AG04450 (cell line): Measurements from ENCODE around the gene TMC3. TPM values are rescaled to one million over a fixed set of nuclear protein-coding genes. Genes with fewer than 3 reads are reported as not detected.

Experiments
- CTCF ChIA-PET: fragments of 300-600, 350-600 bp; formaldehyde crosslinking; extraction: SDS; loops from one replicate; lab custom pipeline; 2022; ENCODE audit warnings: antibody characterized with exemption, inconsistent platforms; lab: Charles Lee
- POLR2A ChIA-PET: fragments of 350-600 bp; formaldehyde crosslinking; extraction: SDS; loops from one replicate; lab custom pipeline; 2021; ENCODE audit warnings: antibody characterized with exemption, inconsistent platforms; lab: Yijun Ruan, JAX
- DNase-seq: peaks from one replicate; pipeline ENCODE4 v3.0.0-alpha.2; 2011; ENCODE audit warnings: low read depth, low spot score
- H3K27ac ChIP-seq: one replicate; pipeline ENCODE4 v1.5.1; 2012; ENCODE audit warnings: low read depth, low read length, control low read depth
- H3K27me3 ChIP-seq: one replicate; pipeline ENCODE4 v1.6.0; 2012; ENCODE audit warnings: low read length; ENCODE audit not compliant: control insufficient read depth, insufficient read depth
- H3K4me3 ChIP-seq: 2 replicates; pipeline ENCODE4 v1.5.1; 2011; ENCODE audit warnings: mild to moderate bottlenecking, low read depth, low read length, control low read depth
- H3K9me3 ChIP-seq: 2 replicates; pipeline ENCODE4 v1.5.1; 2012; ENCODE audit warnings: low read length; ENCODE audit not compliant: control insufficient read depth, insufficient read depth
- CTCF ChIP-seq: IDR thresholded peaks from 2 replicates; pipeline ENCODE4 v1.5.1; 2011; ENCODE audit warnings: low read depth, low read length, control low read depth, inconsistent platforms
- polyA plus RNA-seq: library from polyadenylated mRNA; depleted of rRNA; stranded (reverse); fragments of >200 nt; gene quantifications from 2 replicates; pipeline ENCODE4 v1.2.3, GENCODE V29; 2011

Gene TMC3
- polyA plus RNA-seq, 1 experiment, result not detected

GRCh38 chr15:81407176-81407575, 33.2 kb upstream of the TMC3 start:
- ChIA-PET POLR2A (no interaction called here), CTCF (interaction anchor here (1.4 to 5.0 kb wide), 2 partner anchors 133 to 141 kb away, joined by 10 to 33 read pairs; no protein-coding TSS in a partner anchor)
- no peak for DNase-seq
- Histone ChIP-seq H3K9me3 (no peaks in the 10 kb centered on the region), H3K27ac (no peak overlapping the region), H3K4me3 (no peak overlapping the region), H3K27me3 (peaks cover 17% of the 10 kb centered on the region)
- no peak for TF ChIP-seq CTCF

- Histone ChIP-seq H3K4me3 (no peak overlapping the region), H3K27ac (no peak overlapping the region), H3K9me3 (no peaks in the 10 kb centered on the region), H3K27me3 (peaks cover 2% of the 10 kb centered on the region)
- ChIA-PET CTCF (interaction anchor here (0.6 to 5.7 kb wide), 16 partner anchors 10 to 683 kb away, joined by 3 to 163 read pairs (median 4); no protein-coding TSS in a partner anchor), POLR2A (interaction anchor here (1.0 kb wide), 1 partner anchor 77 kb away, joined by 5 read pairs; the partner anchor contains the start of gene STARD5)
- DNase-seq, result peak; percentile 27
- peak; percentile 86 for TF ChIP-seq CTCF
These were observed 26.7 kb upstream of the TMC3 start for GRCh38 chr15:81400640-81401236.

- Histone ChIP-seq H3K4me3 (no peak overlapping the region), H3K27ac (no peak overlapping the region), H3K9me3 (no peaks in the 10 kb centered on the region), H3K27me3 (peaks cover 2% of the 10 kb centered on the region)
- POLR2A ChIA-PET, result no interaction called here
- CTCF ChIA-PET, result interaction anchor here (0.8 to 5.7 kb wide), 10 partner anchors 10 to 262 kb away, joined by 3 to 163 read pairs (median 4); no protein-coding TSS in a partner anchor
- DNase-seq, result no peak
- no peak for TF ChIP-seq CTCF
These were observed 25.0 kb upstream of the TMC3 start for GRCh38 chr15:81398910-81399551.

GRCh38 chr15:81398456-81398855, 24.4 kb upstream of the TMC3 start:
- Histone ChIP-seq H3K27ac (no peak overlapping the region), H3K4me3 (no peak overlapping the region), H3K27me3 (peaks cover 2% of the 10 kb centered on the region), H3K9me3 (no peaks in the 10 kb centered on the region)
- CTCF ChIA-PET, result interaction anchor here (1.2 to 5.7 kb wide), 5 partner anchors 10 to 131 kb away, joined by 4 to 163 read pairs (median 18); no protein-coding TSS in a partner anchor
- POLR2A ChIA-PET, result no interaction called here
- no peak for TF ChIP-seq CTCF
- no peak for DNase-seq

DNA sequence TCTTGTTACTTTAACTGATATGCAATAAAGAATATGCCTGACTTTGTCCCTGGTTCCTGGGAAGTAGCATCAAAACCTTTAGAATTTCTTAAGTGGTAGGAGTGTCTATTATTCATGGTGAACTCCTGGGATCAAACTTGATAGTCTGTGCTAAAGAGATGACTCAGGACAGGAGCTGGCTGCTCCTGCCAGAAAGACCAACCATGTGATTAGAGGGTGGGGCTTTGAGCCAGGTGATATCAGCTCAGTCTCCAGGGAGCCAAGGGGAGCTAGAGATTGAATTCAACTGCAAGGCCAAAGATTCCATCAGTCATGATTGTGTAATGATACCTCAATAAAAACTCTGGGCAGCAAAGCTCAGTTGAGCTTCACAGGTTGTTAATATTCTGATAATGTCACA, 20.6 kb upstream of the TMC3 start:
- ChIA-PET POLR2A (no interaction called here), CTCF (interaction anchor here (0.6 to 2.9 kb wide), 3 partner anchors 27 to 128 kb away, joined by 3 to 17 read pairs (median 8); no protein-coding TSS in a partner anchor)
- H3K27me3 ChIP-seq, result no peaks in the 10 kb centered on the region
- no peak for TF ChIP-seq CTCF
- no peak for DNase-seq
- no peaks in the 10 kb centered on the region for H3K9me3 ChIP-seq
- H3K27ac ChIP-seq, result no peak overlapping the region
- no peak overlapping the region for H3K4me3 ChIP-seq
